ENCODE results near the gene CORO2B.

GRCh38 chr15:68580883-68581155 lies 2.0 kb downstream of the CORO2B start:
- TF ChIP-seq EP300 (IDR thresholded peaks at IDR 0.05; ENCODE audit: borderline replicate concordance in 1 of 2, low read depth in 1 of 2, low read length in 1 of 2): no peak
- no peak for TF ChIP-seq CTCF (IDR thresholded peaks at IDR 0.05)
- no peak for TF ChIP-seq JUND (IDR thresholded peaks at IDR 0.05)
- no peak for TF ChIP-seq SMC3 (IDR thresholded peaks at IDR 0.05; ENCODE audit: low read depth, low read length)
- TF ChIP-seq EZH2phosphoT487 (IDR thresholded peaks at IDR 0.05; ENCODE audit: borderline replicate concordance, low read depth): no peak
- TF ChIP-seq TAF1 (IDR thresholded peaks at IDR 0.05; ENCODE audit: borderline replicate concordance, low read depth, low read length): no peak
- no peak for TF ChIP-seq RCOR1 (IDR thresholded peaks at IDR 0.05; ENCODE audit: low read length)
- TF ChIP-seq POLR2AphosphoS5 (IDR thresholded peaks at IDR 0.05; ENCODE audit: low read depth, low read length): no peak
- no peak for TF ChIP-seq FOXM1 (IDR thresholded peaks at IDR 0.05; ENCODE audit: low read depth)
- no peak for TF ChIP-seq RFX5 (IDR thresholded peaks at IDR 0.05; ENCODE audit: low read length)
